MCF 10A (cell line): ENCODE results near the gene CEP350. TPM values are rescaled to one million over a fixed set of nuclear protein-coding genes. Genes with fewer than 3 reads are reported as not detected.

Experiments
- BruUV-seq: library from RNA; stranded (reverse); fragments of 400-500 nt; replicated peaks from 2 replicates; lab custom pipeline; 2021; lab: Mats Ljungman, UMichigan
- CTCF ChIA-PET: fragments of 300-600 bp; sonication (Branson Sonifier 250); formaldehyde crosslinking; extraction: SDS; loops from one replicate; lab custom pipeline; 2021; ENCODE audit warnings: antibody characterized with exemption, inconsistent platforms; lab: Yijun Ruan, JAX
- POLR2A ChIA-PET: fragments of 300-600, 350-650 bp; sonication (Branson Sonifier 250); formaldehyde crosslinking; extraction: SDS; loops from one replicate; lab custom pipeline; 2020; ENCODE audit warnings: antibody characterized with exemption, inconsistent platforms; lab: Yijun Ruan, JAX
- DNase-seq: peaks from one replicate; pipeline ENCODE4 v3.0.0-alpha.2; 2018; ENCODE audit not compliant: unreplicated experiment
- H3K27ac Mint-ChIP-seq: one replicate; pipeline ENCODE4 v1.8.0; 2022; ENCODE audit warnings: mild to moderate bottlenecking, low read depth, mixed read lengths; ENCODE audit not compliant: unreplicated experiment
- H3K27me3 Mint-ChIP-seq: one replicate; pipeline ENCODE4 v1.8.0; 2022; ENCODE audit warnings: mixed read lengths; ENCODE audit not compliant: insufficient read depth, unreplicated experiment
- H3K36me3 Mint-ChIP-seq: one replicate; pipeline ENCODE4 v1.8.0; 2022; ENCODE audit warnings: mild to moderate bottlenecking, moderate library complexity, mixed read lengths; ENCODE audit not compliant: insufficient read depth, unreplicated experiment
- H3K4me1 Mint-ChIP-seq: one replicate; pipeline ENCODE4 v1.8.0; 2022; ENCODE audit warnings: mixed read lengths; ENCODE audit not compliant: insufficient read depth, unreplicated experiment
- H3K4me3 Mint-ChIP-seq: one replicate; pipeline ENCODE4 v1.8.0; 2022; ENCODE audit warnings: mild to moderate bottlenecking, moderate library complexity, mixed read lengths; ENCODE audit not compliant: unreplicated experiment
- H3K9me3 Mint-ChIP-seq: one replicate; pipeline ENCODE4 v1.8.0; 2022; ENCODE audit warnings: mixed read lengths; ENCODE audit not compliant: unreplicated experiment
- intact Hi-C: fragments of 100-400 bp; cut with micrococcal nuclease; formaldehyde crosslinking; loops from 2 replicates; pipeline ENCODE4 v1.14.1; 2022
- total RNA-seq: library from RNA; stranded (reverse); gene quantifications from 2 replicates; pipeline ENCODE4 v1.2.3, GENCODE V29; 2022
- TF ChIP-seq, protein P1 (sequence below): fragments of 200-600 bp; IDR thresholded peaks from one replicate; pipeline ENCODE4 v1.8.0; 2022; ENCODE audit warnings: antibody characterized with exemption, mild to moderate bottlenecking; ENCODE audit not compliant: unreplicated experiment

Gene CEP350
- total RNA-seq, 1 experiment from 2014 or later = 56.4 TPM

- no peak for DNase-seq
- TF ChIP-seq, protein P1, sequence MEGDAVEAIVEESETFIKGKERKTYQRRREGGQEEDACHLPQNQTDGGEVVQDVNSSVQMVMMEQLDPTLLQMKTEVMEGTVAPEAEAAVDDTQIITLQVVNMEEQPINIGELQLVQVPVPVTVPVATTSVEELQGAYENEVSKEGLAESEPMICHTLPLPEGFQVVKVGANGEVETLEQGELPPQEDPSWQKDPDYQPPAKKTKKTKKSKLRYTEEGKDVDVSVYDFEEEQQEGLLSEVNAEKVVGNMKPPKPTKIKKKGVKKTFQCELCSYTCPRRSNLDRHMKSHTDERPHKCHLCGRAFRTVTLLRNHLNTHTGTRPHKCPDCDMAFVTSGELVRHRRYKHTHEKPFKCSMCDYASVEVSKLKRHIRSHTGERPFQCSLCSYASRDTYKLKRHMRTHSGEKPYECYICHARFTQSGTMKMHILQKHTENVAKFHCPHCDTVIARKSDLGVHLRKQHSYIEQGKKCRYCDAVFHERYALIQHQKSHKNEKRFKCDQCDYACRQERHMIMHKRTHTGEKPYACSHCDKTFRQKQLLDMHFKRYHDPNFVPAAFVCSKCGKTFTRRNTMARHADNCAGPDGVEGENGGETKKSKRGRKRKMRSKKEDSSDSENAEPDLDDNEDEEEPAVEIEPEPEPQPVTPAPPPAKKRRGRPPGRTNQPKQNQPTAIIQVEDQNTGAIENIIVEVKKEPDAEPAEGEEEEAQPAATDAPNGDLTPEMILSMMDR = no peak
- H3K27me3 Mint-ChIP-seq = no peaks in the 10 kb centered on the region
- H3K4me1 Mint-ChIP-seq = peaks cover 3% of the 10 kb centered on the region
- BruUV-seq = no TSS peak
- no peaks in the 10 kb centered on the region for H3K9me3 Mint-ChIP-seq
- CTCF ChIA-PET = interaction anchor here (0.6 to 2.5 kb wide), 6 partner anchors 11 to 195 kb away, joined by 3 to 5 read pairs (median 4); no protein-coding TSS in a partner anchor
- no peak overlapping the region for H3K27ac Mint-ChIP-seq
- intact Hi-C loops = no loop called here
- POLR2A ChIA-PET = no interaction called here
- no peak overlapping the region for H3K4me3 Mint-ChIP-seq
- peaks cover 60% of the 10 kb centered on the region for H3K36me3 Mint-ChIP-seq
These were observed 107.9 kb downstream of the CEP350 start for GRCh38 chr1:180062452-180062971.

- Mint-ChIP-seq H3K36me3 (peaks cover 72% of the 10 kb centered on the region), H3K4me1 (no peaks in the 10 kb centered on the region), H3K4me3 (no peak overlapping the region), H3K9me3 (no peaks in the 10 kb centered on the region), H3K27ac (no peak overlapping the region), H3K27me3 (no peaks in the 10 kb centered on the region)
- intact Hi-C loops = no loop called here
- ChIA-PET POLR2A (interaction anchor here (0.6 to 1.5 kb wide), 4 partner anchors 10 to 114 kb away, joined by 3 to 6 read pairs (median 4); no protein-coding TSS in a partner anchor), CTCF (interaction anchor here (0.7 to 1.2 kb wide), 3 partner anchors 11 to 255 kb away, joined by 3 to 4 read pairs (median 4); no protein-coding TSS in a partner anchor)
- BruUV-seq = no TSS peak
- DNase-seq = no peak
- TF ChIP-seq, protein P1 = no peak
These were observed 110.8 kb downstream of the CEP350 start for GRCh38 chr1:180065408-180065807.

GRCh38 chr1:180066150-180066549 lies 111.5 kb downstream of the CEP350 start:
- ChIA-PET POLR2A (interaction anchor here (0.6 to 1.5 kb wide), 5 partner anchors 9 to 113 kb away, joined by 3 to 6 read pairs (median 3); no protein-coding TSS in a partner anchor), CTCF (interaction anchor here (0.7 to 1.2 kb wide), 3 partner anchors 11 to 256 kb away, joined by 3 to 4 read pairs (median 4); no protein-coding TSS in a partner anchor)
- H3K36me3 Mint-ChIP-seq = peaks cover 78% of the 10 kb centered on the region

GRCh38 chr1:180070286-180070685 lies 115.7 kb downstream of the CEP350 start:
- H3K4me1 Mint-ChIP-seq = no peaks in the 10 kb centered on the region
- TF ChIP-seq, protein P1 = no peak
- no peak overlapping the region for H3K4me3 Mint-ChIP-seq
- ChIA-PET POLR2A (interaction anchor here (1.4 kb wide), 1 partner anchor 9 kb away, joined by 3 read pairs; no protein-coding TSS in a partner anchor), CTCF (interaction anchor here (3.6 kb wide), 1 partner anchor 109 kb away, joined by 13 read pairs; no protein-coding TSS in a partner anchor)
- intact Hi-C loops = no loop called here
- no peaks in the 10 kb centered on the region for H3K27me3 Mint-ChIP-seq
- no peaks in the 10 kb centered on the region for H3K9me3 Mint-ChIP-seq
- DNase-seq = no peak
- H3K27ac Mint-ChIP-seq = no peak overlapping the region
- peaks cover 74% of the 10 kb centered on the region for H3K36me3 Mint-ChIP-seq
- no TSS peak for BruUV-seq

More at GRCh38 chr1:180066150-180066549, 111.5 kb downstream of the CEP350 start:
- intact Hi-C loops = no loop called here
- Mint-ChIP-seq H3K27ac (no peak overlapping the region), H3K27me3 (no peaks in the 10 kb centered on the region), H3K9me3 (no peaks in the 10 kb centered on the region), H3K4me3 (no peak overlapping the region), H3K4me1 (no peaks in the 10 kb centered on the region)
- BruUV-seq = no TSS peak
- no peak for DNase-seq
- TF ChIP-seq, protein P1 = no peak
